ENCODE measurements around the gene AIP.

Gene AIP

DNA sequence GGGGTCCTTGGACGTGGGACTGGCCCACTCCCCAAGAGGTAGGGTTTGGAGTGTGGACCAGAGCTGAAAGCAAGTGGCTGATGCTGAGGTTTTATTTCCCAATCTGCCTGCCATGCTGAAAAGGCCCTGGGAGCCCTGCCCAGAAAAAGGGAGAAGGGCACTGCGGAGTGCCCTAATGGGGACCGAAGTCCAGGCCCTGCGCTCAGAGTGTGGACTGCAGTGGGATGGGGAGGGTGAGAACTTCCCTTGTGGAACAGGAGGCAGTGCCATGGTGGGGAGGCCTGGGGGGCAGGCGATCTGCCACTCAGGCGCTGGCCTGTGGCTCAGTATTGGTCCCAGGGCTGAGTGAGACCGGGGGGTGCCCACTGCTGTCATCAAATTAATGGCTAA, 34.6 kb upstream of the AIP start:
- H4K20me1 ChIP-seq (ENCODE audit: insufficient read depth, low read length, poor library complexity, severe bottlenecking) = no peaks in the 10 kb centered on the region
- no peaks in the 10 kb centered on the region for H3K9me3 ChIP-seq (ENCODE audit: insufficient read depth, low read depth, low read length)
- no peaks in the 10 kb centered on the region for H3K79me2 ChIP-seq (ENCODE audit: insufficient read depth, low read length)
- no peak overlapping the region for H2AFZ ChIP-seq (ENCODE audit: low read length)
- no peak overlapping the region for H3K4me3 ChIP-seq (ENCODE audit: low read length, poor library complexity, severe bottlenecking)
- H3K9ac ChIP-seq (ENCODE audit: low read depth, low read length, poor library complexity, severe bottlenecking) = no peak overlapping the region
- TF ChIP-seq, protein P1, sequence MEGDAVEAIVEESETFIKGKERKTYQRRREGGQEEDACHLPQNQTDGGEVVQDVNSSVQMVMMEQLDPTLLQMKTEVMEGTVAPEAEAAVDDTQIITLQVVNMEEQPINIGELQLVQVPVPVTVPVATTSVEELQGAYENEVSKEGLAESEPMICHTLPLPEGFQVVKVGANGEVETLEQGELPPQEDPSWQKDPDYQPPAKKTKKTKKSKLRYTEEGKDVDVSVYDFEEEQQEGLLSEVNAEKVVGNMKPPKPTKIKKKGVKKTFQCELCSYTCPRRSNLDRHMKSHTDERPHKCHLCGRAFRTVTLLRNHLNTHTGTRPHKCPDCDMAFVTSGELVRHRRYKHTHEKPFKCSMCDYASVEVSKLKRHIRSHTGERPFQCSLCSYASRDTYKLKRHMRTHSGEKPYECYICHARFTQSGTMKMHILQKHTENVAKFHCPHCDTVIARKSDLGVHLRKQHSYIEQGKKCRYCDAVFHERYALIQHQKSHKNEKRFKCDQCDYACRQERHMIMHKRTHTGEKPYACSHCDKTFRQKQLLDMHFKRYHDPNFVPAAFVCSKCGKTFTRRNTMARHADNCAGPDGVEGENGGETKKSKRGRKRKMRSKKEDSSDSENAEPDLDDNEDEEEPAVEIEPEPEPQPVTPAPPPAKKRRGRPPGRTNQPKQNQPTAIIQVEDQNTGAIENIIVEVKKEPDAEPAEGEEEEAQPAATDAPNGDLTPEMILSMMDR (conservative IDR thresholded peaks at IDR 0.05; ENCODE audit: low read length) = no peak
- no peak for TF ChIP-seq EZH2phosphoT487 (IDR thresholded peaks at IDR 0.05; ENCODE audit: borderline replicate concordance)
- no peaks in the 10 kb centered on the region for H3K4me1 ChIP-seq (ENCODE audit: insufficient read depth, low read length, poor library complexity, severe bottlenecking)
- H3K36me3 ChIP-seq (ENCODE audit: insufficient read depth, low read length) = no peaks in the 10 kb centered on the region
- H3K4me2 ChIP-seq (ENCODE audit: low read depth, low read length, poor library complexity, severe bottlenecking) = no peak overlapping the region
- H3K27me3 ChIP-seq (ENCODE audit: insufficient read depth, low read length, poor library complexity, severe bottlenecking) = no peaks in the 10 kb centered on the region
- no peaks in the 10 kb centered on the region for H3F3A ChIP-seq (ENCODE audit: low read depth)
- no peaks in the 10 kb centered on the region for H3K9me2 ChIP-seq (replicated peaks; ENCODE audit: low read depth, low read length)

DNA sequence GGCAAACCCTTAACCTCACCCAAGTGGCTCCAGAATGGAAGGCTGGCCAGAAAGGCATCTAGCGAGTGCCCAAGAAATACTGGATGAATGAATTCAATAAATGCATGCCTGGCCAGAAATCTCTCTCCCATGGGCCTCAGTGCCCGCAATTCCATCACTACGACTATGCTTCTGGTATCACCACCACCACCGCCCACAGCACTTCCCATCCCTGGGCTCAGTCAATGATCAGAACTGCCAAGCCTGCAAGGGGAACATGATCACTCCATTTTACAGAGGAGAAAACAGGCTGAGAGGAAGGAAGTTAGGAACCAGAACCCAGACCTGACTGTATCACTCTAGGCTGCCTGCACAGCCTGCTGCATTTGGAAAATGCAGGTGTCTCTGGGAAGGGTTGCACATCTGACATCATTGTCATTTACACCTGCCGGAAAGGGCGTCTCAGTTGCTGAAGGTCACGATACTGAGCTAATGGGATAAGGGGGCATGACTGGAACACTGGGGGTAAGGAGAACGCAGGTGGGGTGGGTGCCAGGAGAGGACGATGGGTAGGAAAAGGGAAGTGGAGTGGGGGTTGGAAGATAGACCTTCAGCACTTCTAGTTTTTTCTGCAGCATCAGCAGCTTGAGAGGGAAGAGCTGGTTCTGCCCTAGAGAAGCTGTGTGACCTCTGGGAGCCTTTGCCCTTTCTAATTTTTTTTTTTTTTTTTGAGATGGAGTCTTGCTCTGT, 33.5 kb upstream of the AIP start:
- H3K9ac ChIP-seq (ENCODE audit: low read depth, low read length, poor library complexity, severe bottlenecking) = no peak overlapping the region
- H3K79me2 ChIP-seq (ENCODE audit: insufficient read depth, low read length) = no peaks in the 10 kb centered on the region
- H3F3A ChIP-seq (ENCODE audit: low read depth) = no peaks in the 10 kb centered on the region
- no peaks in the 10 kb centered on the region for H3K9me3 ChIP-seq (ENCODE audit: insufficient read depth, low read depth, low read length)
- no peaks in the 10 kb centered on the region for H3K9me2 ChIP-seq (replicated peaks; ENCODE audit: low read depth, low read length)
- H3K27me3 ChIP-seq (ENCODE audit: insufficient read depth, low read length, poor library complexity, severe bottlenecking) = no peaks in the 10 kb centered on the region
- TF ChIP-seq, protein P1 (conservative IDR thresholded peaks at IDR 0.05; ENCODE audit: low read length) = no peak
- TF ChIP-seq EZH2phosphoT487 (IDR thresholded peaks at IDR 0.05; ENCODE audit: borderline replicate concordance) = no peak
- H3K36me3 ChIP-seq (ENCODE audit: insufficient read depth, low read length) = no peaks in the 10 kb centered on the region
- no peak overlapping the region for H3K4me3 ChIP-seq (ENCODE audit: low read length, poor library complexity, severe bottlenecking)
- H4K20me1 ChIP-seq (ENCODE audit: insufficient read depth, low read length, poor library complexity, severe bottlenecking) = no peaks in the 10 kb centered on the region
- no peaks in the 10 kb centered on the region for H3K4me1 ChIP-seq (ENCODE audit: insufficient read depth, low read length, poor library complexity, severe bottlenecking)
- no peak overlapping the region for H2AFZ ChIP-seq (ENCODE audit: low read length)
- H3K4me2 ChIP-seq (ENCODE audit: low read depth, low read length, poor library complexity, severe bottlenecking) = no peak overlapping the region

DNA sequence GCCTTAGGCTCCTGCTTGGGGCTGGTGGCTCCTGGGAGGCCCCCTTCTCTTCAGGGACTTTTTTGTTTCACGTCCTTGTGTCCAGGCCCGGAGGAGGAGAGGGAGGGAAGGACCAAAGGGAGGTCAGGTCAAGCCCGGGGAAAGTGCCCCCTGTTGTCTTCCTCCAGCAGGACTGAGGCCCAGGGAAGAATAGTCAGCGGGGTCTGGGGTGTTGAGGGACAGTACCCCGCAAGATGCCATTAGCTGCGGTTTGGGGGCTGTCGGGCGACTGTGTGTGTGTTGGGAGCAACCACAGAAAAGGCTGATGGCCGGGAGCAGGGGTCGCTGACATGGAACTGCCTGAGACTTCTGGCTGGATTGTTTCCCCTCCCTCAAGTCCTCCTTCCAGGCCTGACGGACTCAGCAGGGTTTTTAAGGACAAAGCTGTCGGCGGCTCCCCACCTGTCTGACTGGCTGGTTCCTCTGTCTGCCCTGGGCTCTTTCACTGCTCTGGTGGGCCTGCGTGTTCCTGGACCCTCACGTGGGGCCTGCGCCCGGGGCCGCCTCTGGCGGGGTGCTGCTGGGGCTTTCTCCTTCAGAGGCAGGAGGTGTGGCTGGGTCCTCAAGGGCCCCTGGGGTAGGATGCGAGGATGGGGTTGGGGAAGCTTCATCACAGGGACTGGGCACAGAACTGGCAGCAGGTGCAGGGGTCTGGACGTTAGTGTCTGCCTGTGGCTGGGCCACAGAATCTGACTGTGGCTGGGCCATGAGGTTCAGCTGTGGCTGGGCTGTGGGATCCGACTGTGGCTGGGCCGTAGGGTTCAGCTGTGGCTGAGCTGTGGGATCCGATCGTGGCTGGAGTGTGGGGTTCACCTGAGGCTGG, 31.8 kb upstream of the AIP start:
- Histone ChIP-seq H3K9ac (ENCODE audit: low read depth, low read length, poor library complexity, severe bottlenecking) (no peak overlapping the region), H3K27me3 (ENCODE audit: insufficient read depth, low read length, poor library complexity, severe bottlenecking) (no peaks in the 10 kb centered on the region), H3K4me1 (ENCODE audit: insufficient read depth, low read length, poor library complexity, severe bottlenecking) (no peaks in the 10 kb centered on the region), H3F3A (ENCODE audit: low read depth) (no peaks in the 10 kb centered on the region), H3K4me2 (ENCODE audit: low read depth, low read length, poor library complexity, severe bottlenecking) (no peak overlapping the region), H3K36me3 (ENCODE audit: insufficient read depth, low read length) (no peaks in the 10 kb centered on the region), H3K9me2 (replicated peaks; ENCODE audit: low read depth, low read length) (no peaks in the 10 kb centered on the region), H3K4me3 (ENCODE audit: low read length, poor library complexity, severe bottlenecking) (no peak overlapping the region), H2AFZ (ENCODE audit: low read length) (no peak overlapping the region), H3K79me2 (ENCODE audit: insufficient read depth, low read length) (no peaks in the 10 kb centered on the region), H4K20me1 (ENCODE audit: insufficient read depth, low read length, poor library complexity, severe bottlenecking) (no peaks in the 10 kb centered on the region), H3K9me3 (ENCODE audit: insufficient read depth, low read depth, low read length) (no peaks in the 10 kb centered on the region)
- TF ChIP-seq EZH2phosphoT487 (IDR thresholded peaks at IDR 0.05; ENCODE audit: borderline replicate concordance) = no peak
- TF ChIP-seq, protein P1 (conservative IDR thresholded peaks at IDR 0.05; ENCODE audit: low read length) = no peak

Measured in Loucy (cell line).